ENCODE results near the gene GLI2.

Gene GLI2

DNA sequence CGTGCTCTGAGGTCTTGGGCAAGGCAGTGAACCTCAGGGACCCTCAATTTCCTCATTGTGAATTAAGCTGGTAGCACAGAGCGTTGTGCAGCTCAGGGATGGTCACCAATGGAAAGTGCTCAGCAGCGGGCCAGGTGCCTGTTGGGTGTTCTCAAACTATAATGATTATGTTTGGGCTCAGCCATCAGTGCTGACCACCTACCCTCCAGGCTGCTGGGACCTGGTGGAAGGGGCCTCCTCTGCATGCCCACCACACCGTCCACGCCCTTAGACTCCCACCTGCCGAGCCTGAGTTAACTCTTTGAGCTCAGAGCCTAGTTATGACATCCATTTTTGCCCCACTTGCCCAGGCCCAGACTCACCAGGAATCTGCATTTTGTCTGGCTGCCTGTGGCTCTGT, 35.0 kb downstream of the GLI2 start:
- DNase-seq (ENCODE audit: low read depth in 2 of 2) = no peak

- peak; percentile 64 to 67 for DNase-seq (ENCODE audit: low read depth in 2 of 2)
Measured at GRCh38 chr2:120771111-120771780, 35.6 kb downstream of the GLI2 start.

- DNase-seq (ENCODE audit: low read depth in 2 of 2) = no peak
Measured at GRCh38 chr2:120771781-120772208, 36.1 kb downstream of the GLI2 start.

DNA sequence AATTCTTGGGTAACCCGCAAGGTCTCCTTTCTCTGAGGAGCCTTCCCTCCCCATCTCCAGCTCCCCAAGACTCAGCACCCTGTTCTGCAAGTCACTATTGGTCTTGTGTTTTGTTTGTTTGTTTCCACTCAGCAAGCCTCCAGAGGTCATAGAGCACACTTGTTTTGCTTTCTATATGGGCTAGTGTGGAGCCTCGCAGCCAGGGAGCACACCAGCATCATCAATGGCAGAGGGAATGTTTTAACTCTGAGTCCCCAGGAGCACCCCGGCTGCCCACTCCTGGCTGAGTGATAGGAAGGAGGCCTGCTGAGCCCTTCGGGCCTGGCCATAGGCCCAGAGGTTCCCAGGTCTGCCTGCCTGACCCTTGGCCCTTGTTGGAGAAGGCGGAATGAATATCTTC, 36.6 kb downstream of the GLI2 start:
- DNase-seq (ENCODE audit: low read depth in 2 of 2) = no peak

- no peak for DNase-seq (ENCODE audit: low read depth in 2 of 2)
Measured at GRCh38 chr2:120773186-120773800, 37.6 kb downstream of the GLI2 start.

- no peak for DNase-seq (ENCODE audit: low read depth in 2 of 2)
Measured at GRCh38 chr2:120774557-120775160, 39.0 kb downstream of the GLI2 start.

DNA sequence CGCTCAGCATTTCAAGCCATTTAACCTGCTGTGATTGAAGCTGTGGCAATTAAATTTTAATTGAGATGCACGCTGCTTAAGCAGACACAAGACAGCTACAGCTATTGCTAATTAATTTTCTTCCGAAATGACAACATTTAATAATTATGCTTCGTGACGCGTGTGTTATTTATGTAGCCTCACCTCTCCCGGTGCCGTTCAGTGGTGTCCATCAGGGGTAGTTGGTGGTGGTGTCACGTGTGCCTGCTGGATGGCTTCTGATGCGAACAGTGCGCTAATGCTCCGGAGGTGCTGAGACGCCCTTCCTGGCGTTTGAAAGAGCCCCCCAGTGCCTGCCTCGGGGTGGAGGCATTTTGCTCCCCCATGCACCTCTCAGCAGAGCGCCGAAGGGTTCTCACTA, 39.5 kb downstream of the GLI2 start:
- DNase-seq (ENCODE audit: low read depth in 2 of 2) = no peak

DNA sequence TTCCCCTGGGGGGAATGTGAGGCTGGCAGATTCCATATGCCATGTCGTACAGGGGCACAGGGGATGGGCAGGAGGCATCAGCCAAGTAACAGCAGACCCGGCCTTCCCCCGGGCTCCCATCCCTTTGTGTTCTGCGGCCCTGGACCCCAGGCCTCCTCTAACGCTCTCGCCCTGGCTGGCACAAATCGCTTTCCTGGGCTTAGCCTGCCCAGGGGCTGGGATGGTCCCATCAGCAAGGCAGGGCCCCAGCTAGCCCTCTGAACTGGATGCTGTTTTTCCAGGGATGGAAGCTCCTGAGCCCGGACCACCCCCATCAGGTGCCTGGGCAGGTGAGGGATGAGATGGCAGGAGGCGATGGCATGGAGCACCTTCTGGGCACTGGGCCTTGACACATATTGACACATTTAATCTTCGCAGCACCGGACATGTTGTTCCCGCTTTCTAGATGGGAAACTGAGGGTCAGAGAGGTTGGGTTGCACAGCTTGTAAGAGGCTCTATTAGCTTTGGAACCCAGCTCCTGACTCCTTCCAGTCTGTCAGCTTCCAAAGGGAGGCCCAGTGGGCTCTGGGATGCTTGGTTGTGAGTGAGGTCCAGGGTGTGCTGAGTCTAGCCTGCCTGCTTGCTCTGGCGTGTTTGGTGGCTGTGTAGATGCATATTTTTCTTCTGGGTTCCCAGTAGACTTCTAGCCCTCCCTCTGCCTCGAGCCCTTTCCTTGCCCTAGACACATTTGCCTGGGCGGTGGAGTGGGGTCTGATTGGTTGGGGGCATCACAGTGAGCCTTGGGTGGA, 40.3 kb downstream of the GLI2 start:
- DNase-seq (ENCODE audit: low read depth in 2 of 2) = no peak

- DNase-seq (ENCODE audit: low read depth in 2 of 2) = no peak
Measured at GRCh38 chr2:120776649-120777048, 41.0 kb downstream of the GLI2 start.

DNA sequence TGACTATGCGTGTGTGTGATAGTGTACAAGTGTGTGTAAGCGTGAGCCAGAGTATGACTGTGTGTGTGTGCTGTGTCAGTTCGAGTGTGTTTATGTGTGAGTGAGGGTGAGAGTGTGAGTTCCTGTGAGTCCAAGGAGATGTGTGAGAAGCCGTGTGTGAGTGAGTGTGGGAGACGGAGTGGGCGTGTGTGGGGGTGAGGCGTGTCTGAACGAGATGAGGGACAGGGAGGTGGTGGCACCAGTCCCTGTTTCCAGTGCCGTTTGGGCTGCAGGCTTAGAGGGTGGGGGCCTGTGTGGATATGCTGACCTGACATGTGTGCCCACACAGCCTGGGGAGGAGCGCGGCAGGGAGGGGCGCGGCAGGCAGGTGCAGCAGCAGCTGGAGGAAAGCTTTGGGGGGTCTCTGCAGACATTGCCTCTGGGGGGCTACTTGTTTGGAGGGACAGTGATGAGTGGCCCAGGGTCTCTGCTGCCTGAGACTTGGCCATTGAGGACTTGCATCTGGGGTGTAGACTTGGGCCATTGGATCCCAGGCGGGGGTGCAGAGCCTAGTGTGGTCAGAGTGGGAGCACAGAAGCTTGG, 41.6 kb downstream of the GLI2 start:
- no peak for DNase-seq (ENCODE audit: low read depth in 2 of 2)

DNA sequence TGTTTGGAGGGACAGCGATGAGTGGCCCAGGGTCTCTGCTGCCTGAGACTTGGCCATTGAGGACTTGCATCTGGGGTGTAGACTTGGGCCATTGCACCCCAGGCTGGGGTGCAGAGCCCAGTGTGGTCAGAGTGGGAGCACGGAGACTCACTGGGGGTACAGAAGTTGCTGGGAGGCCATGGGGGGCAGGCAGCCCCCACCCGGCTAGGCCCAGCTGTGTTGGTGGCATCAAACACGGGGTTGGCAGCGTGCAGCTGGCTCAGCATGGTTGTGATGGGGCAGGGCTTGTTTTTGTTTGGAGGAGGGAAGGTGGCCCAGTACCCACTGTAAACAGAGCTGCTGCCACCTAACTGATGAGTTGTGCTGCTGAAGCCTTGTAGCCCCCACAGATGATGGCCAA, 42.1 kb downstream of the GLI2 start:
- DNase-seq (ENCODE audit: low read depth in 2 of 2) = no peak

- no peak for DNase-seq (ENCODE audit: low read depth in 2 of 2)
Measured at GRCh38 chr2:120778244-120778643, 42.6 kb downstream of the GLI2 start.

DNA sequence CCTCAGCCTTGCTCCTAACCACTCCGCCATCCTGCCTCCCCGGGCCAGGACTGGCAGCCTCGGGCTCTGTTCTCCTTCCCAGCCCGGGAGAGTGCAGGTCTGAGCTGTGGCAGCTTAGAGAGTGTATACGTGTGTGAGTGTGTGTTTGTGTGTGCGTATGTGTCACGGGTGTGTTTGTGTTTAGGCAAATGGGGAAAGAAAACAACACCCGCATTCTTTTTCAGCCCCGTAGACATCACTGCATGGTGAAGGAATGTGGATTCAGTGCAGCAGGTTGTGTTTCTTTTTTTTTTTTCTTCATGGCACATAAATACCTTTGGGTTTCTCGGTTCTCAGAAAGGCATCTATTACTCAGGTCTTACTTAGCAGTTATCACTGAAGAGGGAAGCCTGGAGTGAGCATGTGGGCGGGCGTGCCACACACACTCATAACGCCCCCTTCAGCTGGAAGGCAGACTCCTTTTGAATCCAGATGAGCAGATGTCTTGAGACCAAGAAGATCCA, 44.2 kb downstream of the GLI2 start:
- DNase-seq (ENCODE audit: low read depth in 2 of 2) = peak; percentile 67 to 74

- no peak for DNase-seq (ENCODE audit: low read depth in 2 of 2)
Measured at GRCh38 chr2:120780402-120780801, 44.7 kb downstream of the GLI2 start.

DNA sequence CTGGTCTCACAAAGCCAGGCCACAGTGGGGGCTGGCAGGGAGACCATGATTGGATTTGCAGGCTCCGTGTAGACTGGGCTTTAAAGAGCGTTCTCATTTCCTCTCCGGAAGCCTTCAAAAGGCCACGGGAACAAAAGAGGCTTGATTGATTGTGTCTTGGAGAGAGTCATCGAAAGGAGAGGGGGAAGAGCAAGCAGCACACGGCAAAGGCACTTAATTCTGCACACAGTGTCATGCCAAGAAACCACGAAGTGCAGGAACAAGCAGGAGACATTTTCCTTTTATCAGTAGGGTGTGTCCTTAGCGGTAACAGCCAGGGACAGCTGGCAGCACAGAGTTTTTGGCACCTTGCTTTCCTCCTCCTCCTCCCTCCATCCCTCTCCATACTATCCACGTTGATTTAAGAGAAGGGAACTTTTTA, 47.7 kb downstream of the GLI2 start:
- DNase-seq (ENCODE audit: low read depth in 2 of 2) = no peak

GRCh38 chr2:120783969-120784372, 48.3 kb downstream of the GLI2 start:
- DNase-seq (ENCODE audit: low read depth in 2 of 2) = no peak
